Activated T-helper 1 cell treated with anti-CD3 and anti-CD28 coated beads, Interleukin-12 subunit alpha, Interleukin-12 subunit beta, Interleukin-2, Interleukin-4 antibody, amounts not matched to agents 30 ng/mL and 10 ng/mL and 1 ng/mL, durations not matched to agents 14 hours and 24 hours and 36 hours (primary cell): ENCODE results near the gene GRM7. TPM values are rescaled to one million over a fixed set of nuclear protein-coding genes. Genes with fewer than 3 reads are reported as not detected.

ENCODE experiments used
- DNase-seq: peaks from one replicate; pipeline ENCODE4 v3.0.0; 2021; ENCODE audit warnings: low spot score
- H3K27ac Mint-ChIP-seq: one replicate; pipeline ENCODE4 v1.8.0; 2021; ENCODE audit warnings: mild to moderate bottlenecking, mixed read lengths
- H3K27me3 Mint-ChIP-seq: one replicate; pipeline ENCODE4 v1.8.0; 2022; ENCODE audit warnings: mild to moderate bottlenecking, moderate library complexity, mixed read lengths; ENCODE audit not compliant: insufficient read depth
- H3K36me3 Mint-ChIP-seq: one replicate; pipeline ENCODE4 v1.8.0; 2021; ENCODE audit warnings: low read depth, mixed read lengths
- H3K4me1 Mint-ChIP-seq: one replicate; pipeline ENCODE4 v1.8.0; 2021; ENCODE audit warnings: low read depth, mixed read lengths
- H3K4me3 Mint-ChIP-seq: one replicate; pipeline ENCODE4 v1.8.0; 2021; ENCODE audit warnings: mild to moderate bottlenecking, moderate library complexity, mixed read lengths
- H3K9me3 Mint-ChIP-seq: one replicate; pipeline ENCODE4 v1.8.0; 2021; ENCODE audit warnings: mixed read lengths
- intact Hi-C: fragments of 100-400 bp; cut with micrococcal nuclease; formaldehyde crosslinking; loops from one replicate; pipeline ENCODE4 v1.15.1; 2024
- total RNA-seq: library from RNA; stranded (reverse); gene quantifications from 2 replicates; pipeline ENCODE4 v1.2.3, GENCODE V29; 2022

The GRM7 gene
- total RNA-seq, 1 donor from 2014 or later: not detected

GRCh38 chr3:7543294-7543880, 682.5 kb downstream of the GRM7 start:
- no peaks in the 10 kb centered on the region for H3K4me1 Mint-ChIP-seq
- no peaks in the 10 kb centered on the region for H3K36me3 Mint-ChIP-seq
- DNase-seq: no peak
- H3K27me3 Mint-ChIP-seq: no peaks in the 10 kb centered on the region
- no peak overlapping the region for H3K4me3 Mint-ChIP-seq
- H3K9me3 Mint-ChIP-seq: no peaks in the 10 kb centered on the region
- H3K27ac Mint-ChIP-seq: no peak overlapping the region
- intact Hi-C loops: no loop called here

- Mint-ChIP-seq H3K27me3 (no peaks in the 10 kb centered on the region), H3K9me3 (no peaks in the 10 kb centered on the region), H3K27ac (no peak overlapping the region), H3K4me3 (no peak overlapping the region), H3K36me3 (no peaks in the 10 kb centered on the region), H3K4me1 (no peaks in the 10 kb centered on the region)
- intact Hi-C loops: no loop called here
- DNase-seq: no peak
Measured at GRCh38 chr3:7545334-7545733, 684.4 kb downstream of the GRM7 start.

GRCh38 chr3:7546253-7546652, 685.3 kb downstream of the GRM7 start:
- no peak overlapping the region for H3K27ac Mint-ChIP-seq
- H3K4me3 Mint-ChIP-seq: no peak overlapping the region
- no peak for DNase-seq
- H3K4me1 Mint-ChIP-seq: no peaks in the 10 kb centered on the region
- H3K36me3 Mint-ChIP-seq: no peaks in the 10 kb centered on the region
- no peaks in the 10 kb centered on the region for H3K9me3 Mint-ChIP-seq
- intact Hi-C loops: no loop called here
- H3K27me3 Mint-ChIP-seq: no peaks in the 10 kb centered on the region

- H3K27me3 Mint-ChIP-seq: no peaks in the 10 kb centered on the region
Measured at GRCh38 chr3:7547826-7548225, 686.9 kb downstream of the GRM7 start.

GRCh38 chr3:7562892-7563291, 702.0 kb downstream of the GRM7 start:
- Mint-ChIP-seq H3K27me3 (no peaks in the 10 kb centered on the region), H3K4me3 (no peak overlapping the region), H3K27ac (no peak overlapping the region), H3K4me1 (no peaks in the 10 kb centered on the region), H3K9me3 (peaks cover 4% of the 10 kb centered on the region), H3K36me3 (no peaks in the 10 kb centered on the region)
- intact Hi-C loops: no loop called here
- DNase-seq: no peak

More at GRCh38 chr3:7547826-7548225, 686.9 kb downstream of the GRM7 start:
- no peaks in the 10 kb centered on the region for H3K4me1 Mint-ChIP-seq
- no peak overlapping the region for H3K4me3 Mint-ChIP-seq
- H3K9me3 Mint-ChIP-seq: peaks cover 8% of the 10 kb centered on the region
- intact Hi-C loops: no loop called here
- H3K36me3 Mint-ChIP-seq: no peaks in the 10 kb centered on the region
- DNase-seq: no peak
- no peak overlapping the region for H3K27ac Mint-ChIP-seq

- no peaks in the 10 kb centered on the region for H3K4me1 Mint-ChIP-seq
- no peak overlapping the region for H3K27ac Mint-ChIP-seq
- H3K4me3 Mint-ChIP-seq: no peak overlapping the region
- intact Hi-C loops: no loop called here
- no peaks in the 10 kb centered on the region for H3K27me3 Mint-ChIP-seq
- H3K9me3 Mint-ChIP-seq: peaks cover 7% of the 10 kb centered on the region
- DNase-seq: no peak
- H3K36me3 Mint-ChIP-seq: no peaks in the 10 kb centered on the region
Measured at GRCh38 chr3:7565574-7565973, 704.7 kb downstream of the GRM7 start.

- no peak for DNase-seq
- intact Hi-C loops: no loop called here
- no peaks in the 10 kb centered on the region for H3K27me3 Mint-ChIP-seq
- H3K4me3 Mint-ChIP-seq: no peak overlapping the region
- peaks cover 9% of the 10 kb centered on the region for H3K9me3 Mint-ChIP-seq
- no peaks in the 10 kb centered on the region for H3K36me3 Mint-ChIP-seq
- no peak overlapping the region for H3K27ac Mint-ChIP-seq
- H3K4me1 Mint-ChIP-seq: no peaks in the 10 kb centered on the region
Measured at GRCh38 chr3:7567160-7567559, 706.2 kb downstream of the GRM7 start.

GRCh38 chr3:7568526-7569184, 707.7 kb downstream of the GRM7 start:
- Mint-ChIP-seq H3K9me3 (peaks cover 9% of the 10 kb centered on the region), H3K27me3 (no peaks in the 10 kb centered on the region), H3K36me3 (no peaks in the 10 kb centered on the region), H3K4me3 (no peak overlapping the region), H3K27ac (no peak overlapping the region), H3K4me1 (no peaks in the 10 kb centered on the region)
- no peak for DNase-seq
- intact Hi-C loops: no loop called here

GRCh38 chr3:7573330-7573729, 712.4 kb downstream of the GRM7 start:
- Mint-ChIP-seq H3K4me1 (no peaks in the 10 kb centered on the region), H3K27me3 (no peaks in the 10 kb centered on the region), H3K4me3 (no peak overlapping the region), H3K9me3 (peaks cover 6% of the 10 kb centered on the region), H3K27ac (no peak overlapping the region), H3K36me3 (no peaks in the 10 kb centered on the region)
- intact Hi-C loops: no loop called here
- DNase-seq: no peak

GRCh38 chr3:7574435-7574834, 713.5 kb downstream of the GRM7 start:
- intact Hi-C loops: no loop called here
- no peaks in the 10 kb centered on the region for H3K36me3 Mint-ChIP-seq
- H3K4me1 Mint-ChIP-seq: no peaks in the 10 kb centered on the region
- H3K4me3 Mint-ChIP-seq: no peak overlapping the region
- peaks cover 6% of the 10 kb centered on the region for H3K9me3 Mint-ChIP-seq
- DNase-seq: no peak
- no peaks in the 10 kb centered on the region for H3K27me3 Mint-ChIP-seq
- no peak overlapping the region for H3K27ac Mint-ChIP-seq

- Mint-ChIP-seq H3K9me3 (peaks cover 9% of the 10 kb centered on the region), H3K4me3 (no peak overlapping the region), H3K27ac (no peak overlapping the region), H3K27me3 (no peaks in the 10 kb centered on the region), H3K36me3 (no peaks in the 10 kb centered on the region), H3K4me1 (no peaks in the 10 kb centered on the region)
- intact Hi-C loops: no loop called here
- no peak for DNase-seq
Measured at GRCh38 chr3:7576071-7576470, 715.2 kb downstream of the GRM7 start.

- H3K4me3 Mint-ChIP-seq: no peak overlapping the region
Measured at GRCh38 chr3:7576506-7576905, 715.6 kb downstream of the GRM7 start.

GRCh38 chr3:7577513-7577912, 716.6 kb downstream of the GRM7 start:
- Mint-ChIP-seq H3K27ac (no peak overlapping the region), H3K27me3 (no peaks in the 10 kb centered on the region), H3K9me3 (peaks cover 3% of the 10 kb centered on the region), H3K4me1 (no peaks in the 10 kb centered on the region), H3K36me3 (no peaks in the 10 kb centered on the region), H3K4me3 (no peak overlapping the region)
- no peak for DNase-seq
- intact Hi-C loops: no loop called here

More at GRCh38 chr3:7576506-7576905, 715.6 kb downstream of the GRM7 start:
- Mint-ChIP-seq H3K4me1 (no peaks in the 10 kb centered on the region), H3K36me3 (no peaks in the 10 kb centered on the region), H3K27ac (no peak overlapping the region), H3K27me3 (no peaks in the 10 kb centered on the region), H3K9me3 (peaks cover 5% of the 10 kb centered on the region)
- intact Hi-C loops: no loop called here
- no peak for DNase-seq

GRCh38 chr3:7581831-7582230, 720.9 kb downstream of the GRM7 start:
- Mint-ChIP-seq H3K36me3 (no peaks in the 10 kb centered on the region), H3K4me1 (no peaks in the 10 kb centered on the region), H3K27ac (no peak overlapping the region), H3K9me3 (peaks cover 3% of the 10 kb centered on the region), H3K4me3 (no peak overlapping the region), H3K27me3 (no peaks in the 10 kb centered on the region)
- DNase-seq: no peak
- intact Hi-C loops: no loop called here
